ENCODE measurements around the gene ZBTB40. TPM values are rescaled to one million over a fixed set of nuclear protein-coding genes. Genes with fewer than 3 reads are reported as not detected.

Gene ZBTB40
- total and polyA plus RNA-seq, 7 donors: 3.8 to 14.1 (median 10.0) TPM

DNA sequence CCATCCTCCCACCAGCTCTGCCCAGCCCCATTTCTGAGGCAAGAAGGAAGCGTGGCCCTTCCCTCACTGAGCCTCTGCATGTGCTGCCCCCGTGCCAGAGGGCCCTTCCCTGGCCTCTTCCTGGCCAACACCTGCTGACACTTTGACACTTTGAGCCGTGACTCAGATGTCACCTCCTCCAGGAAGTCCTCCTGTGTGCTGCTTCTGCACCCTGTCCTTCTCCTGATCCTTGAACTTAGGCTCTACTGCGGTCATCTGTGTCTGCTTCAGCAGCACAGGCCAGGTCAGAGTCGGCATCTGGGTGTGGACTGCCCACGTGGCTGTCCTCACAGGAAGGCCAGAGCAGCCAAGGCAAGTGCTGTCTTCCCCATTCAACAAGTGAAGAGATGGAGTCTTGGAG is 92.0 kb downstream of the ZBTB40 start:
- Histone ChIP-seq H3K27ac (no peak overlapping the region), H3K27me3 (ENCODE audit: insufficient read depth in 3 of 3, low read length in 2 of 3) (peaks cover 0 to 20% (median 3%) of the 10 kb centered on the region in 3 donors), H3K4me3 (no peak overlapping the region), H3K4me1 (peaks cover 4% of the 10 kb centered on the region), H3K9me3 (no peaks in the 10 kb centered on the region), H3K36me3 (ENCODE audit: insufficient read depth in 1 of 2, low read depth in 1 of 2) (no peaks in the 10 kb centered on the region)
- WGBS, 3 donors: 82 to 83% (median 83%) methylated on average over 6 of the region's 6 CpGs
- no peak for ATAC-seq
- no peak for DNase-seq
- TF ChIP-seq, protein P1, sequence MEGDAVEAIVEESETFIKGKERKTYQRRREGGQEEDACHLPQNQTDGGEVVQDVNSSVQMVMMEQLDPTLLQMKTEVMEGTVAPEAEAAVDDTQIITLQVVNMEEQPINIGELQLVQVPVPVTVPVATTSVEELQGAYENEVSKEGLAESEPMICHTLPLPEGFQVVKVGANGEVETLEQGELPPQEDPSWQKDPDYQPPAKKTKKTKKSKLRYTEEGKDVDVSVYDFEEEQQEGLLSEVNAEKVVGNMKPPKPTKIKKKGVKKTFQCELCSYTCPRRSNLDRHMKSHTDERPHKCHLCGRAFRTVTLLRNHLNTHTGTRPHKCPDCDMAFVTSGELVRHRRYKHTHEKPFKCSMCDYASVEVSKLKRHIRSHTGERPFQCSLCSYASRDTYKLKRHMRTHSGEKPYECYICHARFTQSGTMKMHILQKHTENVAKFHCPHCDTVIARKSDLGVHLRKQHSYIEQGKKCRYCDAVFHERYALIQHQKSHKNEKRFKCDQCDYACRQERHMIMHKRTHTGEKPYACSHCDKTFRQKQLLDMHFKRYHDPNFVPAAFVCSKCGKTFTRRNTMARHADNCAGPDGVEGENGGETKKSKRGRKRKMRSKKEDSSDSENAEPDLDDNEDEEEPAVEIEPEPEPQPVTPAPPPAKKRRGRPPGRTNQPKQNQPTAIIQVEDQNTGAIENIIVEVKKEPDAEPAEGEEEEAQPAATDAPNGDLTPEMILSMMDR (IDR thresholded peaks at IDR 0.05): no peak
- intact Hi-C loops (cut with DNase I): no loop called here

DNA sequence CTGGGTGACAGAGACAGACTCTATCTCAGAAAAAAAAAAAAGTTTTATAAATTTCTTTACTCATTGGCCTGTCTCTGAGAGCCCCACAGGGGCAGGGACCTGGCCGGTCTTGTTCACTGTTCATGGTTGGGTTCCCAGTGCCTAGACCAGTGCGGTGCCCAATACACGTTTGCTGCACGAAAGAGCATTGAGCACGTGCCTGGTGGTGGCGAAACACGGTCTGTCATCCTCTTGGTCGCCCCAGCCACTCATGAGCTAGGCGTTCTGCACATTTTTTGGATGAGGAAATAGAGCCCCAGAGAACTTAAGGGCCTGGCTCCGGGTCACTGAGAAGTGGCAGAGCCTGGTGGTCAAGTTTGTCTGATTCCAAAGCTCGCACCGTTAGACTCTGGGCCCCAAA is 93.0 kb downstream of the ZBTB40 start:
- peaks cover 4% of the 10 kb centered on the region for H3K4me1 ChIP-seq
- ATAC-seq: no peak
- intact Hi-C loops (cut with DNase I): no loop called here
- TF ChIP-seq, protein P1 (IDR thresholded peaks at IDR 0.05): no peak
- no peak overlapping the region for H3K27ac ChIP-seq
- no peak overlapping the region for H3K4me3 ChIP-seq
- DNase-seq: no peak
- no peaks in the 10 kb centered on the region for H3K36me3 ChIP-seq (ENCODE audit: insufficient read depth in 1 of 2, low read depth in 1 of 2)
- 75 to 83% (median 77%) methylated on average over 12 of the region's 12 CpGs for WGBS, 3 donors
- peaks cover 0 to 26% (median 3%) of the 10 kb centered on the region in 3 donors for H3K27me3 ChIP-seq (ENCODE audit: insufficient read depth in 3 of 3, low read length in 2 of 3)
- no peaks in the 10 kb centered on the region for H3K9me3 ChIP-seq

DNA sequence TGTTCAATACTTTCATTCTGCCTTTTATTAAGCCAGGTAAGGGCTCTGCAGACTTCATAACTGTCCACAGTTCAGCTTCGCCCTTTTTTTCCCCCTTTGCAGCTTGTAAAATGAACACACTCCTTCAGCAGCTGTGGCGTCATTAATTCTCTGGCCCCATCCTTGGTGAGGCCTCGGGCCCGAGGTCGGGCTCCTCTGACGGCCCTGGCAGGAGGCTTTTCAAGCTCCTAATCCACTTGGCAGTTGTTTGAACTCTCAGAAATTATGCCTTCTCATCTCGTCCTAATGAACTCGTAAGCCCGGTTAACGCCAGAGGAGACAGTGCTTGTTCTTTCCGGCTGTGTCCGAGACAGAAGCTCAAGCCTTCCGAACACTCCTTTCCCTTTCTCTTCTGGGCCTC is 93.5 kb downstream of the ZBTB40 start:
- intact Hi-C loops (cut with DNase I): no loop called here
- Histone ChIP-seq H3K4me1 (peaks cover 4% of the 10 kb centered on the region), H3K36me3 (ENCODE audit: insufficient read depth in 1 of 2, low read depth in 1 of 2) (no peaks in the 10 kb centered on the region), H3K4me3 (no peak overlapping the region), H3K27ac (no peak overlapping the region), H3K27me3 (ENCODE audit: insufficient read depth in 3 of 3, low read length in 2 of 3) (peaks cover 0 to 27% (median 3%) of the 10 kb centered on the region in 3 donors), H3K9me3 (no peaks in the 10 kb centered on the region)
- no peak for DNase-seq
- TF ChIP-seq, protein P1 (IDR thresholded peaks at IDR 0.05): no peak
- 23 to 28% (median 27%) methylated on average over 13 of the region's 13 CpGs for WGBS, 3 donors
- ATAC-seq: no peak

DNA sequence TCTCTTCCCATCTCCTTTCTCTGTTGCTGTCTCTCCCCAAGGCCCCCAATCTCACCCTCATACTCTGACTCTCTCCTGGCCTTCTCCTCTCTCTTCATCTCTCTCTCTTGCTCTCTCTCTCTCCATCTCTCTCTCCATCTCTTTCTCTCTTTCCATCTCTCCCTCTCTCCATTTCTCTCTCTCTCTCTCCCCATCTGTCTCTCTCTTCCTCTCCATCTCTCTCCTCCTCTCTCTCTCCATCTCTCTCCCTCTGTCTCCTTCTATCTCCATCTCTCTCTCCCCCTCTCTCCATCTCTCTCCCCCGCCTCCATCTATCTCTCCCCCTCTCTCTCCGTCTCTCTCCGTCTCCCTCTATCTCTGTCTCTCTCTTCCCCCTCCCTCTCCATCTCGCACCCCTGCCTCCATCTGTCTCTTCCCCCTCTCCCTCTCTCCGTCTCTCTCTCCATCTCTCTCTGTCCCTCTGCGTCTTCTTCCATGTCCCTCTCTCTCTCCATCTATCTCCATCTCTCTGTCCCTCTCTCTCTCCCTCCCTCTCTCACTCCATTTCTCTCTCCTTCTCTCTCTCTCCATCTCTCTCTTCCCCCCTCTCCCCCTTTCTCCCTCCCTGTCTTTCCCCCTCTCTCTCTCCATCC is 95.7 kb downstream of the ZBTB40 start:
- TF ChIP-seq, protein P1 (IDR thresholded peaks at IDR 0.05): no peak
- Histone ChIP-seq H3K27me3 (ENCODE audit: insufficient read depth in 3 of 3, low read length in 2 of 3) (peaks cover 0 to 27% (median 7%) of the 10 kb centered on the region in 3 donors), H3K9me3 (no peaks in the 10 kb centered on the region), H3K36me3 (ENCODE audit: insufficient read depth in 1 of 2, low read depth in 1 of 2) (no peaks in the 10 kb centered on the region), H3K4me1 (peaks cover 4% of the 10 kb centered on the region), H3K4me3 (no peak overlapping the region), H3K27ac (no peak overlapping the region)
- intact Hi-C loops (cut with DNase I): no loop called here
- ATAC-seq (no peak), DNase-seq (no peak)
- 77 to 81% (median 80%) methylated on average over 6 of the region's 6 CpGs for WGBS, 3 donors

All from psoas muscle (tissue), 8 donors.